Lung (tissue), 12 donors: ENCODE results near the gene KRTAP6-3. TPM values are rescaled to one million over a fixed set of nuclear protein-coding genes. Genes with fewer than 3 reads are reported as not detected.

Experiments
- ATAC-seq: fragments of 200-7000 bp; cut with Tn5 transposase; one replicate; pipeline ENCODE4 v1.9.1; 2020; ENCODE audit warnings: moderate number of reproducible peaks; ENCODE audit not compliant: insufficient read depth, low FRiP score
- DNase-seq, 3 donors: peaks; one replicate each; pipeline ENCODE4 v3.0.0-alpha.2; 2013 to 2017
- H3K27ac ChIP-seq, 2 donors: one replicate each; pipeline ENCODE4 v1.5.1; 2013; ENCODE audit warnings: mild to moderate bottlenecking in 2 of 2, moderate library complexity in 2 of 2, control low read depth in 1 of 2, inconsistent platforms in 1 of 2, low read depth in 1 of 2, low read length in 1 of 2
- H3K27me3 ChIP-seq, 3 donors: one replicate each; pipeline ENCODE4 v1.5.1; 2013; ENCODE audit warnings: low read length in 2 of 3; ENCODE audit not compliant: control insufficient read depth in 3 of 3, insufficient read depth in 3 of 3
- H3K36me3 ChIP-seq, 4 donors: one replicate each; pipeline ENCODE4 v1.5.1; 2013; ENCODE audit warnings: low read length in 4 of 4, mild to moderate bottlenecking in 1 of 4, moderate library complexity in 1 of 4; ENCODE audit not compliant: control insufficient read depth in 4 of 4, insufficient read depth in 4 of 4
- H3K4me1 ChIP-seq, 5 donors: one replicate each; pipeline ENCODE4 v1.5.1; 2013; ENCODE audit warnings: low read length in 5 of 5, mild to moderate bottlenecking in 2 of 5, moderate library complexity in 1 of 5; ENCODE audit not compliant: control insufficient read depth in 5 of 5, insufficient read depth in 5 of 5
- H3K4me3 ChIP-seq: one replicate; pipeline ENCODE4 v1.5.1; 2013; ENCODE audit warnings: mild to moderate bottlenecking, control low read depth, moderate library complexity
- H3K9ac ChIP-seq, 2 donors: one replicate each; pipeline ENCODE4 v1.5.1; 2013; ENCODE audit warnings: low read length in 2 of 2, control low read depth in 1 of 2; ENCODE audit not compliant: insufficient read depth in 1 of 2
- H3K9me3 ChIP-seq, 4 donors: one replicate each; pipeline ENCODE4 v1.5.1; 2013; ENCODE audit warnings: low read length in 3 of 4, mild to moderate bottlenecking in 1 of 4, moderate library complexity in 1 of 4; ENCODE audit not compliant: control insufficient read depth in 4 of 4, insufficient read depth in 3 of 4
- CTCF ChIP-seq: IDR thresholded peaks from 2 replicates; pipeline ENCODE4 v1.5.1; 2012; ENCODE audit warnings: mild to moderate bottlenecking; ENCODE audit errors: control extremely low read depth, extremely low read depth
- WGBS, 2 donors: extraction: QIAGEN DNeasy Blood & Tissue Kit; methylation state at CpG; one replicate each; pipeline ENCODE4 v1.1.7; 2013; 5-methylcytosine and 5-hydroxymethylcytosine counted together
- polyA plus RNA-seq, 2 donors: library from polyadenylated mRNA; stranded (reverse); fragments of 200-250 nt; gene quantifications; one replicate each; pipeline ENCODE4 v1.2.1, GENCODE V29; 2013
- total RNA-seq, 2 donors: library from RNA; depleted of rRNA in 1 of 2; stranded (reverse); fragments of >200 nt in 1 of 2; gene quantifications; one replicate each; pipeline ENCODE4 v1.2.1, GENCODE V29; 2014 to 2021
- donor health status: control.
- donor health status: control.
- donor health status: Bipolar disorder and iron deficiency.
- donor health status: healthy.
- donor health status: DM: yes; HTN: yes; CAD: no.

KRTAP6-3 gene
- total and polyA plus RNA-seq, 4 donors: not detected

- Histone ChIP-seq H3K27ac (peak overlapping the region in 1 of 2 donors; percentile 21), H3K9ac (no peak overlapping the region), H3K27me3 (no peaks in the 10 kb centered on the region), H3K36me3 (no peaks in the 10 kb centered on the region), H3K4me3 (no peak overlapping the region), H3K9me3 (no peaks in the 10 kb centered on the region), H3K4me1 (peaks cover 0 to 2% (median 0%) of the 10 kb centered on the region in 5 donors)
- TF ChIP-seq CTCF: no peak
- DNase-seq (no peak), ATAC-seq (no peak)
These were observed 24.6 kb upstream of the KRTAP6-3 start for GRCh38 chr21:30567617-30568016.

- ATAC-seq (no peak), DNase-seq (no peak)
- no peak overlapping the region for H3K9ac ChIP-seq
These were observed 14.5 kb upstream of the KRTAP6-3 start for GRCh38 chr21:30577766-30578165.

GRCh38 chr21:30579346-30579745 lies 12.9 kb upstream of the KRTAP6-3 start:
- no peak for TF ChIP-seq CTCF
- DNase-seq: no peak
- no peaks in the 10 kb centered on the region for H3K36me3 ChIP-seq
- WGBS, 2 donors: 60 to 77% methylated on average over 1 of the region's 1 CpG
- no peak overlapping the region for H3K27ac ChIP-seq
- H3K4me1 ChIP-seq: no peaks in the 10 kb centered on the region
- no peak overlapping the region for H3K4me3 ChIP-seq
- ATAC-seq: no peak
- no peaks in the 10 kb centered on the region for H3K27me3 ChIP-seq
- H3K9ac ChIP-seq: no peak overlapping the region
- no peaks in the 10 kb centered on the region for H3K9me3 ChIP-seq

More at GRCh38 chr21:30577766-30578165, 14.5 kb upstream of the KRTAP6-3 start:
- Histone ChIP-seq H3K27me3 (no peaks in the 10 kb centered on the region), H3K9me3 (no peaks in the 10 kb centered on the region), H3K4me3 (no peak overlapping the region), H3K27ac (no peak overlapping the region), H3K36me3 (no peaks in the 10 kb centered on the region), H3K4me1 (no peaks in the 10 kb centered on the region)
- TF ChIP-seq CTCF: no peak

GRCh38 chr21:30580132-30580531 lies 12.1 kb upstream of the KRTAP6-3 start:
- TF ChIP-seq CTCF: no peak
- Histone ChIP-seq H3K27me3 (no peaks in the 10 kb centered on the region), H3K4me3 (no peak overlapping the region), H3K36me3 (no peaks in the 10 kb centered on the region), H3K4me1 (no peaks in the 10 kb centered on the region), H3K27ac (no peak overlapping the region), H3K9ac (no peak overlapping the region), H3K9me3 (no peaks in the 10 kb centered on the region)
- WGBS, 2 donors: 49 to 57% methylated on average over 3 of the region's 3 CpGs
- ATAC-seq: no peak
- no peak for DNase-seq
